GM21515 (cell line): Measurements from ENCODE around the gene DCUN1D4.

Experiments
- ATAC-seq: cut with Tn5 transposase; IDR thresholded peaks from one replicate; pipeline ENCODE4 v1.9.1; 2021; ENCODE audit not compliant: unreplicated experiment

DCUN1D4 gene

GRCh38 chr4:51960486-51960885 is 117.5 kb downstream of the DCUN1D4 start:
- ATAC-seq: no peak

- no peak for ATAC-seq
Observed at GRCh38 chr4:51963841-51964517, 121.0 kb downstream of the DCUN1D4 start.

DNA sequence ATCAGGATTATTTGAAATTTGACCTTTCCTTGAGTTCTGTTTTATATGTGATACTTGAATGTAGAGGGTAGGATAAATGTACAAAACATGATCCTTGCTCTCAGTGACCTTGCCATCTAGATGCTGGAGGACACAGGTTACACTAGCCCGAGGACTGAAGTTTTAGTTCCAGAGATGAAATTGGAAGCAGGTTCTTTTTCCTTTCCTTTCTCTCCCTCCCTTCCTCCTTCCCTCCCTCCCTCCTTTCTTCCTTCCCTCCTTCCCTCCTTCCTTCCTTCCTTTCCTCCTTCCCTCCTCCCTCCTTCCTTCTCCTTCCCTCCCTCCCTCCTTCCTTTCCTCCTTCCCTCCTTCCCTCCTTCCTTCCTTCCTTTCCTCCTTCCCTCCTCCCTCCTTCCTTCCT is 122.9 kb downstream of the DCUN1D4 start:
- no peak for ATAC-seq
